ENCODE data around the gene HSD17B2. TPM values are rescaled to one million over a fixed set of nuclear protein-coding genes. Genes with fewer than 3 reads are reported as not detected.

Gene HSD17B2
- total and polyA plus RNA-seq, 7 donors: 0.16 to 0.19 TPM; not detected in 5

GRCh38 chr16:82092711-82093110 is 57.7 kb downstream of the HSD17B2 start:
- no peak for TF ChIP-seq CTCF (IDR thresholded peaks at IDR 0.05)
- ATAC-seq: no peak
- Histone ChIP-seq H3K4me1 (no peaks in the 10 kb centered on the region), H3K27ac (no peak overlapping the region), H3K36me3 (ENCODE audit: insufficient read depth in 1 of 2, low read depth in 1 of 2) (no peaks in the 10 kb centered on the region), H3K4me3 (no peak overlapping the region), H3K27me3 (ENCODE audit: insufficient read depth in 3 of 3, low read length in 2 of 3) (peaks cover 0 to 8% (median 2%) of the 10 kb centered on the region in 3 donors), H3K9me3 (no peaks in the 10 kb centered on the region)
- no peak for DNase-seq
- intact Hi-C loops (cut with DNase I): no loop called here
- WGBS, 3 donors: 67 to 75% (median 70%) methylated on average over 2 of the region's 2 CpGs

- ATAC-seq: no peak
- intact Hi-C loops (cut with DNase I): no loop called here
- TF ChIP-seq CTCF (IDR thresholded peaks at IDR 0.05): no peak
Observed at GRCh38 chr16:82093666-82094300, 58.7 kb downstream of the HSD17B2 start.

GRCh38 chr16:82094942-82095540 is 60.0 kb downstream of the HSD17B2 start:
- peaks cover 0 to 8% (median 0%) of the 10 kb centered on the region in 3 donors for H3K27me3 ChIP-seq (ENCODE audit: insufficient read depth in 3 of 3, low read length in 2 of 3)
- ATAC-seq (no peak), DNase-seq (no peak)
- no peak overlapping the region for H3K27ac ChIP-seq
- TF ChIP-seq CTCF (IDR thresholded peaks at IDR 0.05): no peak
- no peak overlapping the region for H3K4me3 ChIP-seq
- H3K4me1 ChIP-seq: no peaks in the 10 kb centered on the region
- intact Hi-C loops (cut with DNase I): no loop called here
- H3K36me3 ChIP-seq (ENCODE audit: insufficient read depth in 1 of 2, low read depth in 1 of 2): no peaks in the 10 kb centered on the region
- no peaks in the 10 kb centered on the region for H3K9me3 ChIP-seq
- 32 to 40% (median 37%) methylated on average over 8 of the region's 8 CpGs for WGBS, 3 donors

More at GRCh38 chr16:82093666-82094300, 58.7 kb downstream of the HSD17B2 start:
- H3K36me3 ChIP-seq (ENCODE audit: insufficient read depth in 1 of 2, low read depth in 1 of 2): no peaks in the 10 kb centered on the region
- H3K27me3 ChIP-seq (ENCODE audit: insufficient read depth in 3 of 3, low read length in 2 of 3): peaks cover 0 to 8% (median 0%) of the 10 kb centered on the region in 3 donors
- H3K9me3 ChIP-seq: no peaks in the 10 kb centered on the region
- H3K4me3 ChIP-seq: no peak overlapping the region
- no peaks in the 10 kb centered on the region for H3K4me1 ChIP-seq
- no peak for DNase-seq
- H3K27ac ChIP-seq: no peak overlapping the region

GRCh38 chr16:82096641-82097040 is 61.6 kb downstream of the HSD17B2 start:
- Histone ChIP-seq H3K4me3 (no peak overlapping the region), H3K36me3 (ENCODE audit: insufficient read depth in 1 of 2, low read depth in 1 of 2) (no peaks in the 10 kb centered on the region), H3K27ac (no peak overlapping the region), H3K27me3 (ENCODE audit: insufficient read depth in 3 of 3, low read length in 2 of 3) (peaks cover 0 to 5% (median 0%) of the 10 kb centered on the region in 3 donors), H3K9me3 (no peaks in the 10 kb centered on the region), H3K4me1 (no peaks in the 10 kb centered on the region)
- intact Hi-C loops (cut with DNase I): no loop called here
- DNase-seq: no peak
- WGBS, 3 donors: 87 to 90% (median 89%) methylated on average over 3 of the region's 3 CpGs
- ATAC-seq: no peak
- no peak for TF ChIP-seq CTCF (IDR thresholded peaks at IDR 0.05)

Data from psoas muscle (tissue), 8 donors.